GM23338 (cell line): ENCODE results near the gene HSD11B1L. TPM values are rescaled to one million over a fixed set of nuclear protein-coding genes. Genes with fewer than 3 reads are reported as not detected.

ENCODE experiments used
- ATAC-seq: fragments of 200-7000 bp; cut with Tn5 transposase; 3 replicates; pipeline ENCODE4 v1.9.1; 2020
- DNase-seq: peaks from one replicate; pipeline ENCODE4 v3.0.0-alpha.2; 2015; ENCODE audit warnings: low spot score
- H2AFZ ChIP-seq: fragments of 200-600 bp; sonication (generic); 2 replicates; pipeline ENCODE4 v1.8.0; 2016; ENCODE audit warnings: antibody characterized with exemption, mild to moderate bottlenecking, moderate library complexity
- H3F3A ChIP-seq: fragments of 200-600 bp; sonication (generic); replicated peaks from 2 replicates; pipeline ENCODE4 v1.8.0; 2017; ENCODE audit warnings: antibody characterized with exemption, mixed run types, low read depth
- H3K27ac ChIP-seq: fragments of 200-600 bp; sonication (generic); 2 replicates; pipeline ENCODE4 v1.6.1; 2016; ENCODE audit warnings: low read depth
- H3K27me3 ChIP-seq: fragments of 200-600 bp; sonication (generic); 2 replicates; pipeline ENCODE4 v1.8.0; 2016; ENCODE audit warnings: mild to moderate bottlenecking, mixed run types, moderate library complexity; ENCODE audit not compliant: insufficient read depth
- H3K36me3 ChIP-seq: fragments of 200-600 bp; sonication (generic); 2 replicates; pipeline ENCODE4 v1.8.0; 2016; ENCODE audit warnings: mild to moderate bottlenecking; ENCODE audit not compliant: insufficient read depth
- H3K4me1 ChIP-seq: fragments of 200-600 bp; sonication (generic); 2 replicates; pipeline ENCODE4 v1.8.0; 2016; ENCODE audit warnings: mild to moderate bottlenecking, moderate library complexity; ENCODE audit not compliant: insufficient read depth
- H3K4me2 ChIP-seq: fragments of 200-600 bp; sonication (generic); 2 replicates; pipeline ENCODE4 v1.7.1; 2017; ENCODE audit warnings: mixed run types
- H3K4me3 ChIP-seq: fragments of 200-600 bp; sonication (generic); 2 replicates; pipeline ENCODE4 v1.6.1; 2016; ENCODE audit warnings: mixed run types
- H3K79me2 ChIP-seq: fragments of 200-600 bp; sonication (generic); replicated peaks from 2 replicates; pipeline ENCODE4 v1.8.0; 2017; ENCODE audit warnings: mild to moderate bottlenecking; ENCODE audit not compliant: insufficient read depth
- H3K9me2 ChIP-seq: fragments of 200-600 bp; sonication (generic); 2 replicates; pipeline ENCODE4 v1.8.0; 2017; ENCODE audit not compliant: insufficient read depth
- H4K20me1 ChIP-seq: fragments of 200-600 bp; sonication (generic); replicated peaks from 2 replicates; pipeline ENCODE4 v1.8.0; 2017; ENCODE audit warnings: mild to moderate bottlenecking; ENCODE audit not compliant: insufficient read depth
- H3K27ac Mint-ChIP-seq: 2 replicates; pipeline ENCODE4 v1.8.0; 2020; ENCODE audit warnings: inconsistent platforms, mild to moderate bottlenecking, moderate library complexity, mixed read lengths
- H3K27me3 Mint-ChIP-seq: 3 replicates; pipeline ENCODE4 v1.8.0; 2022; ENCODE audit warnings: low read depth, mild to moderate bottlenecking, moderate library complexity, mixed read lengths, inconsistent platforms; ENCODE audit not compliant: insufficient read depth, poor library complexity
- H3K36me3 Mint-ChIP-seq: 3 replicates; pipeline ENCODE4 v1.8.0; 2021; ENCODE audit warnings: low read depth, mild to moderate bottlenecking, inconsistent platforms, moderate library complexity, mixed read lengths
- H3K4me1 Mint-ChIP-seq: 3 replicates; pipeline ENCODE4 v1.8.0; 2020; ENCODE audit warnings: mild to moderate bottlenecking, inconsistent platforms, mixed read lengths
- H3K4me3 Mint-ChIP-seq: 3 replicates; pipeline ENCODE4 v1.8.0; 2021; ENCODE audit warnings: moderate library complexity, mild to moderate bottlenecking, inconsistent platforms, mixed read lengths
- H3K9me3 Mint-ChIP-seq: 3 replicates; pipeline ENCODE4 v1.8.0; 2020; ENCODE audit warnings: moderate library complexity, mild to moderate bottlenecking, inconsistent platforms, mixed read lengths
- CREB1 ChIP-seq: fragments of 250-450 bp; sonication (Bioruptor Pico); IDR thresholded peaks from 2 replicates; pipeline ENCODE4 v1.5.0; 2020; ENCODE audit warnings: low read depth, mild to moderate bottlenecking, moderate library complexity
- ETS1 ChIP-seq: IDR thresholded peaks from 2 replicates; pipeline ENCODE4 v1.6.1; 2016; ENCODE audit warnings: antibody characterized with exemption
- EZH2 ChIP-seq: fragments of 200-600 bp; sonication (generic); IDR thresholded peaks from one replicate; pipeline ENCODE4 v1.8.0; 2017; ENCODE audit warnings: antibody characterized with exemption, mild to moderate bottlenecking, low read depth; ENCODE audit not compliant: unreplicated experiment
- EZH2phosphoT487 ChIP-seq: fragments of 200-600 bp; sonication (generic); IDR thresholded peaks from one replicate; pipeline ENCODE4 v1.8.1; 2018; ENCODE audit warnings: antibody characterized with exemption; ENCODE audit not compliant: unreplicated experiment
- JUNB ChIP-seq: IDR thresholded peaks from one replicate; pipeline ENCODE4 v1.6.1; 2016; ENCODE audit warnings: antibody characterized with exemption; ENCODE audit not compliant: unreplicated experiment
- POLR2AphosphoS5 ChIP-seq: IDR thresholded peaks from 2 replicates; pipeline ENCODE4 v1.6.1; 2016; ENCODE audit warnings: antibody characterized with exemption, low read depth
- STAT1 ChIP-seq: IDR thresholded peaks from one replicate; pipeline ENCODE4 v1.6.1; 2016; ENCODE audit warnings: antibody characterized with exemption; ENCODE audit not compliant: unreplicated experiment
- ZNF114 ChIP-seq: fragments of 250-450 bp; sonication (Bioruptor Pico); IDR thresholded peaks from 2 replicates; pipeline ENCODE4 v1.5.0; 2020; ENCODE audit warnings: mild to moderate bottlenecking, moderate library complexity
- ZNF331 ChIP-seq: fragments of 250-450 bp; sonication (Bioruptor Pico); IDR thresholded peaks from 2 replicates; pipeline ENCODE4 v1.5.0; 2020; ENCODE audit warnings: low read depth, mild to moderate bottlenecking, moderate library complexity
- polyA plus RNA-seq: library from polyadenylated mRNA; unstranded; fragments of >200 nt; fragmentation: Nextera tagmentation; extraction: Ambion mirVana; gene quantifications from 2 replicates; pipeline ENCODE4 v1.2.1, GENCODE V29; 2016
- total RNA-seq: library from RNA; depleted of rRNA; stranded (reverse); fragments of >200 nt; shearing (Covaris generic); gene quantifications from 2 replicates; pipeline ENCODE4 v1.2.3, GENCODE V29; 2014
- TF ChIP-seq, protein P1 (sequence below): IDR thresholded peaks from one replicate; pipeline ENCODE4 v1.6.1; 2018; ENCODE audit warnings: antibody characterized with exemption; ENCODE audit not compliant: unreplicated experiment
- TF ChIP-seq, protein P2 (sequence below), 2 experiments: fragments of 200-600 bp in 1 of 2; sonication (generic) in 1 of 2; conservative IDR thresholded peaks; 2 replicates each; pipeline versions ENCODE4 v1.5.1 to v1.6.1; 2016 to 2017; ENCODE audit warnings: antibody characterized with exemption in 2 of 2, low read depth in 2 of 2, mild to moderate bottlenecking in 2 of 2, moderate library complexity in 1 of 2

Gene HSD11B1L
- total and polyA plus RNA-seq, 2 experiments from 2014 or later, result 12.9 to 18.4 TPM

DNA sequence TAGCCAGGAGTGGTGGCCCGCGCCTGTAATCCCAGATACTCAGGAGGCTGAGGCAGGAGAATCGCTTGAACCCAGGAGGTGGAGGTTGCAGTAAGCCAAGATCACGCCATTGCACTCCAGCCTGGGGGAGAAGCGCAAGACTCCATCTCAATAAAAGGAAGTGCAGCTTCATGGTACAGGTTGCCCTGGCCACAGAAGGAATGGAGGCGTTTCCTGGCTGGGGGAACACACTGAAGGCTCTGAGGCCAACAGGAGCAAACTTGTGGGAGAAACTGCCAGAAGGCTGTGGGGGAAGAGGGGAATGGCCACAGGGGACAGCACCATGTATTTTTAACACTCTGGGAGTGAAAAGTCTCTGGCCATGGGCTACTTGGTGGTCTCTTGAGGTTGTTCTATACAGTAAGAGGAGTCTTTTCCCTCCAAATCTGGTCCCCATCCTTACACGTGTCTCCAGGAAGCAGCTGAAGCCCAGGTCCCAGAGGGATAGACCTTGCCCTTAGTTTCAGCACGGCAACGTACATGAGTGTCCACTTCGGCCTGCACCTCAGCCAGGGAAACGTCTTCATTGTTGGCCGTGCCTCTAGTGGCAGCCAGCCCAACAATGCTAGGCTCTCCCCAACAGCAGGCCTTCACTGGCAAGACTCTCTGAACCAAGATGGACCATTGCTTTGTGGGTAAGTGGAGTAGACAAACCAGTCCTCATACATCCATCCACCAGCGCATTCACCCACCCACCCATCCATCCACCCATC is 7.9 kb upstream of the HSD11B1L start (continued):
- TF ChIP-seq CREB1, result no peak

DNA sequence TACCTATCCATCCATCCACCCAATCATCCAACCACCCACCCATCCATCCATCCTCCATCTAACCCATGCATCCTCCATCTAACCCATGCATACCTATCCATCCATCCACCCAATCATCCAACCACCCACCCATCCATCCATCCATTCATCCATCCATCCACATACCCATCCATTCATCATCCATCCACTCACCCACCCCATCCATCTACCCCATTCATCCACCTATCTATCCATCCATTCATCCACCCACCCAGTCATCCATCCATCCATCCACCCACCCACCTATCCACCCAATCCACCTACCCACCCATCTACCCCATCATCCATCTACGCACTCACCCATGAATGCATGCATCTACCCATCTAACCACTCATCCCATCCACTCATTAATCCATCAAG is 7.1 kb upstream of the HSD11B1L start:
- H3K4me1 Mint-ChIP-seq, result peaks cover 4% of the 10 kb centered on the region; the same call in 2 of the 3 replicates
- ATAC-seq (no peak), DNase-seq (no peak)
- Histone ChIP-seq H3K27me3 (no peaks in the 10 kb centered on the region), H2AFZ (no peak overlapping the region), H3K79me2 (no peaks in the 10 kb centered on the region), H3K4me2 (no peak overlapping the region), H3K36me3 (peaks cover 8% of the 10 kb centered on the region; the same call in 1 of the 2 replicates), H3K27ac (no peak overlapping the region), H4K20me1 (peaks cover 3% of the 10 kb centered on the region), H3K9me2 (no peaks in the 10 kb centered on the region), H3K4me3 (no peak overlapping the region), H3F3A (0 out of 2 replicates have a peak, but pooled peaks cover 3% of the 10 kb centered on the region), H3K4me1 (no peaks in the 10 kb centered on the region)
- H3K27me3 Mint-ChIP-seq, result peaks cover 17% of the 10 kb centered on the region
- H3K9me3 Mint-ChIP-seq, result no peaks in the 10 kb centered on the region
- no peak overlapping the region for H3K4me3 Mint-ChIP-seq
- H3K27ac Mint-ChIP-seq, result no peak overlapping the region
- TF ChIP-seq EZH2phosphoT487, result no peak
- TF ChIP-seq POLR2AphosphoS5, result no peak
- no peak for TF ChIP-seq EZH2
- TF ChIP-seq JUNB, result no peak
- no peak for TF ChIP-seq ZNF331
- TF ChIP-seq STAT1, result no peak
- TF ChIP-seq ZNF114 (CRISPR knock-in tag), result no peak
- TF ChIP-seq, protein P1, sequence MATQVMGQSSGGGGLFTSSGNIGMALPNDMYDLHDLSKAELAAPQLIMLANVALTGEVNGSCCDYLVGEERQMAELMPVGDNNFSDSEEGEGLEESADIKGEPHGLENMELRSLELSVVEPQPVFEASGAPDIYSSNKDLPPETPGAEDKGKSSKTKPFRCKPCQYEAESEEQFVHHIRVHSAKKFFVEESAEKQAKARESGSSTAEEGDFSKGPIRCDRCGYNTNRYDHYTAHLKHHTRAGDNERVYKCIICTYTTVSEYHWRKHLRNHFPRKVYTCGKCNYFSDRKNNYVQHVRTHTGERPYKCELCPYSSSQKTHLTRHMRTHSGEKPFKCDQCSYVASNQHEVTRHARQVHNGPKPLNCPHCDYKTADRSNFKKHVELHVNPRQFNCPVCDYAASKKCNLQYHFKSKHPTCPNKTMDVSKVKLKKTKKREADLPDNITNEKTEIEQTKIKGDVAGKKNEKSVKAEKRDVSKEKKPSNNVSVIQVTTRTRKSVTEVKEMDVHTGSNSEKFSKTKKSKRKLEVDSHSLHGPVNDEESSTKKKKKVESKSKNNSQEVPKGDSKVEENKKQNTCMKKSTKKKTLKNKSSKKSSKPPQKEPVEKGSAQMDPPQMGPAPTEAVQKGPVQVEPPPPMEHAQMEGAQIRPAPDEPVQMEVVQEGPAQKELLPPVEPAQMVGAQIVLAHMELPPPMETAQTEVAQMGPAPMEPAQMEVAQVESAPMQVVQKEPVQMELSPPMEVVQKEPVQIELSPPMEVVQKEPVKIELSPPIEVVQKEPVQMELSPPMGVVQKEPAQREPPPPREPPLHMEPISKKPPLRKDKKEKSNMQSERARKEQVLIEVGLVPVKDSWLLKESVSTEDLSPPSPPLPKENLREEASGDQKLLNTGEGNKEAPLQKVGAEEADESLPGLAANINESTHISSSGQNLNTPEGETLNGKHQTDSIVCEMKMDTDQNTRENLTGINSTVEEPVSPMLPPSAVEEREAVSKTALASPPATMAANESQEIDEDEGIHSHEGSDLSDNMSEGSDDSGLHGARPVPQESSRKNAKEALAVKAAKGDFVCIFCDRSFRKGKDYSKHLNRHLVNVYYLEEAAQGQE, result no peak
- no peak for TF ChIP-seq CREB1
- TF ChIP-seq ETS1, result no peak
- TF ChIP-seq, protein P2, sequence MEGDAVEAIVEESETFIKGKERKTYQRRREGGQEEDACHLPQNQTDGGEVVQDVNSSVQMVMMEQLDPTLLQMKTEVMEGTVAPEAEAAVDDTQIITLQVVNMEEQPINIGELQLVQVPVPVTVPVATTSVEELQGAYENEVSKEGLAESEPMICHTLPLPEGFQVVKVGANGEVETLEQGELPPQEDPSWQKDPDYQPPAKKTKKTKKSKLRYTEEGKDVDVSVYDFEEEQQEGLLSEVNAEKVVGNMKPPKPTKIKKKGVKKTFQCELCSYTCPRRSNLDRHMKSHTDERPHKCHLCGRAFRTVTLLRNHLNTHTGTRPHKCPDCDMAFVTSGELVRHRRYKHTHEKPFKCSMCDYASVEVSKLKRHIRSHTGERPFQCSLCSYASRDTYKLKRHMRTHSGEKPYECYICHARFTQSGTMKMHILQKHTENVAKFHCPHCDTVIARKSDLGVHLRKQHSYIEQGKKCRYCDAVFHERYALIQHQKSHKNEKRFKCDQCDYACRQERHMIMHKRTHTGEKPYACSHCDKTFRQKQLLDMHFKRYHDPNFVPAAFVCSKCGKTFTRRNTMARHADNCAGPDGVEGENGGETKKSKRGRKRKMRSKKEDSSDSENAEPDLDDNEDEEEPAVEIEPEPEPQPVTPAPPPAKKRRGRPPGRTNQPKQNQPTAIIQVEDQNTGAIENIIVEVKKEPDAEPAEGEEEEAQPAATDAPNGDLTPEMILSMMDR (conservative IDR thresholded peaks at IDR 0.05; ENCODE audit: low read depth in 2 of 2), result no peak
- peaks cover 32% of the 10 kb centered on the region for H3K36me3 Mint-ChIP-seq
